OCI-M1 (cell line): ENCODE data around the gene ISY1.
"Not testable (repeated sequence)": the region's sequence is repeated elsewhere in the genome, so short reads cannot be mapped to it uniquely, and the experiment has no call there.

Source experiments
- DNase-seq: peaks from one replicate; lab custom pipeline; 2025; lab: John Stamatoyannopoulos, UW

ISY1 gene

DNA sequence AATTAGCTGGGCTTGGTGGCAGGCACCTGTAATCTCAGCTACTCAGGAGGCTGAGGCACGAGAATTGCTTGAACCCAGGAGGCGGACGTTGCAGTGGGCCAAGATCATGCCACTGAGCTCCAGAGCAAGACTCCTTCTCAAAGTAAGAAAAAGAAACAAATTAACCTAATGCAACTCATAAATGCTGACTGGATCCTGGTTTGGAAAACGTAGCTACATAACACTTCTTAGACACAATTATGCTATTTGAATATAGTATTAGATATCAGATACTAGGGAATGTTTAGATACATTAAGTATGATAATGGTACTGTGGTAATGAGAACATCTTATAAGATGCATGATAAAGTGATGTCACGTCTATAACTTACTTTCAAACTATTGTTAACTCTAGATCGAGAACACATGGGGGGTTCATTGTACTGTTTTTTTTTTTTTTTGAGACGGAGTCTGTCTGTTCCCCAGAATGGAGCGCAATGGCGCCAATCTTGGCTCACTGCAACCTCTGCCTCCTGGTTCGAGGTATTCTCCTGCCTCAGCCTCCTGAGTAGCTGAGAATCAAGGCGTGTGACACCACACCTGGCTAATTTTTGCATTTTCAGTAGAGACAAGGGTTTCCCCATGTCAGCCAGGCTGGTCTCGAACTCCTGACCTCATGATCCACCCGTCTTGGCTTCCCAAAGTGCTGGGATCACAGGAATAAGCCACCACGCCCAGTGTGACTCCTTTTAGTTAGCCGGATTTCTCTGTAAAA is 5.9 kb upstream of the ISY1 start:
- DNase-seq, result no peak

DNA sequence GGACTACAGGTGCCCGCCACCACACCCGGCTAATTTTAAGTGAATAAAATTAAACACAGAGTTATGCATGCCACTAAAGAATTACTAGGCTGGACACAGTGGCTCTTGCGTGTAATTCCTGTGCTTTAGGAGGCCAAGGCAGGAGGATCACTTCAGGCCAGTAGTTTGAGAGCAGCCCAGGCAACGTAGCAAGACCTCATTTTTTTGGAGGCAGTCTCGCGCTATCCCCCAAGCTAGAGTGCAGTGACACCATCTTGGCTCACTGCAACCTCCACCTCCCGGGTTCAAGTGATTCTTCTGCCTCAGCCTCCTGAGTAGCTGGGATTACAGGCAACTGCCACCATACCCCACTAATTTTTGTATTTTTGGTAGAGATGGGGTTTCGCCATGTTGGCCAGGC is 4.7 kb upstream of the ISY1 start:
- DNase-seq, result not testable (repeated sequence)

DNA sequence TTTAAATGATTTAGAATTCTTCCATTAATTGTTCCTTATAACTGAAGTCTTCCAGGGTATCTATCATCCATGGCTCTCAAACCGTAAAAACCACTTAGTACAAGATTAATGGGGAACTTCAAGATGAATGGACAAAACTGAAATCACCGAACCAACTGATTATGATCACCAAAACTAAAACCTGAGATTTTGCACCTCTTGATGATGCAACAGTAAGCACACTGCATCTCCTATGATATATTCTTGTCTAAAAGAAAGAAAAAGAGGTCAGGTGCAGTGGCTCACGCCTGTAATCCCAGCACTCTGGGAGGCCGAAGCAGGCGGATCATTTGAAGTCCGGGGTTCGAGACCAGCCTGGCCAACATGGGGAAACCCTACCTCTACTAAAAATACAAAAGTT is 3.6 kb upstream of the ISY1 start:
- DNase-seq, result no peak

DNA sequence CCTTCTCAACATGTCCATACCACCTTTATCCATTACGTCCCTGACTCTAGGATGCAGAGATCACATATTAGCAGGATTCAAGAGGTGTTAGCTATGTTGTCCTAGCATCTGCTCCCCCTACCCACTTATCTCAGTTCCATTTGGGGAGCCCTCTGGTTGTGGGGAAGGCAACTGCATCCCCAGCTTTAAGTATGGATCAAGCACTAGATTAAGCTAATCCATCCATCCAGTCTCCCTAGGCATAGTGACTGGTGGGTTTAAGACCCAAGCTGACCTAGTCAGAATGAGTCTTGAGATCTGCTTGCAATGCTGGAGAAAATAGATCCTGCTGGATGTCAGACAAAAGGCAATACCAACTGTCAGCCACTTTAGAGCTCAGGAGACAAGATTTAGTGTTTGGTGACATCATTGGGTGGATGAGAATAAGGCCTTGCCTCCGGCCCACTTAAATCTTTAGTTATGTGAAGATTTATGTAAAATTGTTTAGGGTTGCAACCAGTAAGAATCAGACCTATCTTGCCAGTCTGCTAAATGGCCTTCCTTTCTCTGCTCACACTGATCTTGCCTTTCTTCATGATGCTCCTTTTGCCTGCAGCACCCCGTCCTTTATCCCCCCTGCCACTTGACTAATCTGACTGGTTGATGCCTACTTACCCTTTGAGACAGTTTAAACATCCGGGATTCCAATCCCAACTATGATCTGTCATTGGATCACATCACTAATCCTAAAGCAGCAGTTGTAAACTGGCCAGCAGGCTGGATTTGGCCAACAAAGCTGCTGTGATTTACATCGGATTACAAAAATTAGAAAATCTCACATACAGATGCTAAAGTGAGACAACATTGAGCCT is 2.1 kb upstream of the ISY1 start:
- DNase-seq, result peak; percentile 54

DNA sequence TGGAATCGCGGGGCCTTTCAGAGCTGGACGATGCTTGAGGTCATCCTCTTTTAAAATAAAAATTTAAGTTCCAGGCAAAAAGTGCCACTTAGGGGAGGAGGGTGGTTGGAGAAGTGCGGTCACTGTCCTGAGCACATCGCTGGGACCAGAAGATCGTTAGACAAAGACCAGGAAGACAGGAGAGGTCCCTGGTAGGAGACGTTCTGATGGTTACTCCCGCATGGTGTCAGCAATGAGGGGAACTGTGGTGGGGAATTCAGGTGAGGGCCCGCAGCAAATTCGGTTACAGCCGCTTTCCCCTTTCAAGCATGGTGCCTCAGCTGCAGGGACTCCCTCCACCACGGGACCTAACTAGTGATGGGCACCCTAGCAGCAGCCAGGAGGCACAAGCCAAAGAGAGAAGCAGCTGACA is 1.0 kb upstream of the ISY1 start:
- DNase-seq, result peak; percentile 80

DNA sequence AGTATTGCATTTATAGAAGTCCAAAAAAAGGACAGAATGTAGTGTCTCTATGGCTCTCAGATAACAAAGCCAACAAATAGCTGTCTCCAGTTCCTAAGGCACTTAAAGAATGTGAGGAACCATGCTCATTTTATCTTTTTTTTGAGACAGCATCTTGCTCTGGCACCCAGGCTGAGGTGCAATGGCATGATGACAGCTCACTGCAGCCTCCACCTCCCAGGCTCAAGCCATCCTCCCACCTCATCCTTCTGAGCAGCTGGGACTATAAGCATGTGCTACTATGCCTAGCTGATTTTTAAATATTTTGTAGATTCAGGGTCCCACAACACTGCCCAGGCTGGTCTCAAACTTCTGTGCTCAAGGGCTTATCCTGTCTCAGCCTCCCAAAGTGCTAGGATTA is 16.1 kb downstream of the ISY1 start:
- DNase-seq, result no peak

DNA sequence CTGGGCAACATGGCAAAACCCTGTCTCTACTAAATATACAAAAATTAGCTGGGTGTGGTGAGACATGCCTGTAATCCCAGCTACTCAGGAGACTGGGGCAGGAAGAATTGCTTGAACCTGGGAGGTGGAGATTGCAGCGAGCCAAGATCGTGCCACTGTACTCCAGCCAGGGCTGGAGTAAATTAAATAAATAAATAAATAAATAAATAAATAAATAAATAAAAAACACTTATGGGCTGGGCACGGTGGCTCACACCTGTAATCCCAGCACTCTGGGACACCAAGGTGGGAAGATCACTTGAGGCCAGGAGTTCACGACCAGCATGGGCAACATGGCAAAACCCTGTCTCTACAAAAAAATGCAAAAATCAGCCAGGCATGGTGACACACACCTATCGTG is 19.9 kb downstream of the ISY1 start:
- not testable (repeated sequence) for DNase-seq

DNA sequence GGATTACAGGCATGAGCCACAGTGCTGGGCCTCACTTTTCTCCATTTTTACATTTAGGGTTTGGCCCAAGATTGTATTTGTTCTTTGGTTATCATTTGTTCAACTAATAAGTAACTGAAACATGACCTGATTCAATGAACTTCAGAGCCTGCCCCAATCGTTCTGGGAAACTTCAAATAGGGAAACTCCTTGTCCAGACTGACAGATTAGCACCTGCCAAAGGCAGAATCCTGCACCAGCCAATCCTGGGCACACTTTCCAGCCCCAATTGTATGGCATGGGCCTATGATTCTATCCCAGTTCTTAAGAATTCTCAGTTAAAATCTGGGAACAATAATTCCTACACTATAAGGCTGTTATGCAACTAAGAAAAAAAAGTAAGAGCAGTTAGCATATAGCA is 21.0 kb downstream of the ISY1 start:
- no peak for DNase-seq

DNA sequence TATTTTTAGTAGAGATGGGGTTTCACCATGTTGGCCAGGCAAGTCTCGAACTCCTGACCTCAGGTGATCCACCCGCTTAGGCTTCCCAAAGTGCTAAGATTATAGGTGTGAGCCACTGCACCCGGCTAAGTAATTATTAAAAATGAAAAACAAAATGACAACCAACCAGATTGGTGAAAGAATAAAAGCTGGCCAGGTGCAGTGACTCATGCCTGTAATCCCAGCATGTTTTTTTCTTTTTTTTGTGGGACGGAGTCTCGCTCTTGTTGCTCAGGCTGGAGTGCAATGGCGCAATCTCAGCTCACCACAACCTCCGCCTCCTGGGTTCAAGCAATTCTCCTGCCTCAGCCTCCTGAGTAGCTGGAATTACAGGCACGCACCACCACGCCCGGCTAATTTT is 24.6 kb downstream of the ISY1 start:
- not testable (repeated sequence) for DNase-seq

DNA sequence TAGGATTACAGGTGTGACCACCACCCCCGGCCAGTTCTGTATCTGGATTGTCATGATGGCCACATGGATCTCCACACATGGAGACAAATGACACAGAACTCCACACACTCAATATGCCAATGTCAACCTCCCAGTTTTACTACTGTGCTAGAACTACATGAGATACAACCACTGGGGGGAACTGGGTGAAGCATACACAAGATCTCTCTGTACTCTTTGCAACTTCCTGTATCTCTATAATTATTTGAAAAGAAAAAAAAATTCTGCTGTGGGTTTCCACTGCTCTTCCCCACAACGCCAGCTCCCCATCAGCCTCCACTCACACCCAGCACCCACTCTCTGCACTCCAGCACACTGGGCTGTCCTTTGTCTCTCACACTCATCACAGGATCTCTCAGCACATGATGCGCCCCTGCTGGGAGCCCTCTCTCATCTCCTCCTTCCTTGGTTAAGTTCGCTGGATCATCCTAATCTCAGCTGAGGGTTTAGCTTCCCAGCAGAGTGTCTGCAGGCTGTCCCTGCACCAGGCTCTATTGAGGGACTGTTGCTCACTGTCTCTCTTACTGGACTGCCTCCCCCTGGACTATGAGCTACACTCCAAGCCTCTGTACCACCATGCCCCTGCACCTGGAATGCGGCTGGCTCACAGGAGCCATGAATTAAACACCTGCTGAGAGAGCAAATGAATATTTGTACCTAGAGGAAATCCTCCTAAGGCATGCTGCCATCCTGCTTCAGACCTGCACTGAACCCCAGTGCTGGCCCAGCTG is 28.6 kb downstream of the ISY1 start:
- no peak for DNase-seq

DNA sequence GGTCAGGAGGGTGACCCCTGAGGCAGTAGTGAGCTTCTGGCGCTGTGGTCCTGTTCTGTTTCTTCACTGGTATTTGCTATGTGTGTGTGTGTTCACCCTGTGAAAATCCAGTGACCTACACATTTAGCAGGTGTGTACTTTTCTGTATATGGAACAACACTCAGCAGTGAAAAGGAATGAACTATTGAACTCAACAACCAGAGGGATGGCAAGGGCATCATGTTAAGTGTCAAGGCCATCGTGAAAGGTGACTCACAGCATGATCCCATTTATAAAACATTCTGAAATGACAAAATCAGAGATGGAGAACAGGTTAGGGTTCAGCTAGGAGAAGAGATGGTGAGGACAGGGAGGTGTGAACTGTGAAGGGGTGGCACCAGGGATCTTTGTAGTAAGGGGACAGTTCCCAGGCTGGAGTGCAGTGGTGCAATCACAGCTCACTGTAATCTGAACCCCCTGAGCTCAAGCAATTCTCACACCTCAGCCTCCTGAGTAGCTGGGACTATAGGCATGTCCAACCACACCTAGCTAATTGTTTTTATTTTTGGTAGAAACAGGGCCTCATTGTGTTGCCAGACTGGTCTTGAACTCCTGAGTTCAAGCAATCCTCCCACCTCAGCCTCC is 29.3 kb downstream of the ISY1 start:
- no peak for DNase-seq

DNA sequence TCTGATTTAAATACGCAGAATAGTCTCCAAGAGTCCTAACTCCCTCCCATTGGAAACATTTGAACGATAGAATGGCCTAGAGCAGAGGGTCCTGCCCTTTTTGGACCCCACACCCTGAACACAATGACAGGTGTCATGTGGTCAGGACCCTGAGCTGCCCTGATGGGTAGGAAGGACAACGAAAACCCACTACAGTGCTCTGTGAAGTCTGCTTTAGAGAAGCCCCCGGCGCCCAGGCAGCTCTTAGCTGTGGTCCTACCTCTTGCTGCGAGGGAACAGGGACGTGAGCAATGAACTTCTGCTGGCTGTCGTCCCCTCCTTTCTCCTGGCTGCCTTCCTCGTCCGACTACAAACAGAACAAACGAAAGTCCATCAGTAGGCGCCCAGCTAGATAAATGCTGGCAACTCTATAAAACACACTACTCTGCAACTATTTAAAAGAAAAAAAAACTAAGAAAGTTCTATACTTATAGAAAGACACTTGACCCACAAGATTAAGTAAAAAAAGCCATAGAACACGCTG is 30.5 kb downstream of the ISY1 start:
- no peak for DNase-seq

DNA sequence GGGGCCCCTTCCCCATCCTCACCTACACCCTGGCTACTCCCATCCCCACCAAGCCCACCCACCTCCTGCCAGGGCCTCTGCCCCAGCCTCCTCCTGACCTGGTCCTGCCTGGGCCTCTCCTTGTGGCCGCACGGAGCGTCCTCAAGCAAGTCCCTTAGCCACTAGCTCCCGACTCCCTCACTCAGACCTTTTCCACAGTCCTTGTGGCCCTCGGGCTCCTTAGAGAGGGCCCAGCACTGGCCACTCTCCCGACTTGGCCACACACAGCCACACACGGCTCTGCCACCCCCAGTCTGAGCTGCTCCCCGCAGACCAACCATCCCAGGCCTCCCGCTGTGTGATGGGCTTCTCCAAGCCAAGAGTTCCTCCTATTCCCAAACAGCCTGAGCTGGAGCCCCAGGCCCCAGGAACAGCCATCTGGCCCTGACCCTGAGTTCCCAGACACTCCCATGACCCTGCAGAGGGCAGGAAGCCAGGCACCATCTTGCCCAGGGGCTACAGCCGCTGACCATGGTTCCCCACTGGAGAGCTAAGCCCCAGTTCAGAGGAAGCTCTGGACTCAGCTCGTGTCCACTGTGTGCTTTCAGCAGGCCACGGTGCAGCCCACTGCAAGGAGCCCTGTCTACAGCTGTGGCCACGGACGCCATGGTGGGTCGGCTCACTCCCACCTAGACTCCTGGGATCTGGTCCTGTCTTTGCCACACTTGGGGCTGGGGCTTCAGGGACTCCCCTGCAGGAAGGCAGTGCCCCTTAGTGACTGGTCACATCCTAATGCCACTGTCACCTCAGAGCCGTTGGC is 32.3 kb downstream of the ISY1 start:
- DNase-seq, result no peak

DNA sequence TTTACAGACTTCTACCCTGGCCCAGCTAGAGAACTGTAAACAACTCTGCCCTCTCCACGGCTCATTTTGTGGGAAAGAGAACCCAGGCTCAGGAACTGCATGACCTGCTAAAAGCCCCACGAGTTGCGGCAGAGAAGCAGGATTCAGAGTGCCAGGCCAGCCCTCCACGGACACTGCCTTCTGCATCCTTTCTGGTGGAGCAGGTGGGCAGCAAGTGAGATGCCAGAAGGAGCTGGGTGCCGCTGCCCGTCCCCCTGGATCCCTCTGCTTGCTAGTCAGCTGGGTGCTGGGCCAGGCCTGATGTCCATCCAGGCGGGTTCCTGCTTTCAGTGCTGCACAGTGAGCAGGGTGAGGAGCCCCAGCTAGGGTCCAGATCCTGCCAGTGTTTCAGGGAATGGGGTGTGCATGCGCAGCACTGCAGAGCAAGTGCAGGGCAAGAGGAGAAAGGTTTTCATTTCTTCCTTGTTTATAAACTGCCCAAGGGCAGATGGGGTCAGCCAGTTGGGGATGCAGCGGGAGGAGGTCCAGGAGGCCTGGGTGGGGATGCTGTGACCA is 34.1 kb downstream of the ISY1 start:
- DNase-seq, result no peak

DNA sequence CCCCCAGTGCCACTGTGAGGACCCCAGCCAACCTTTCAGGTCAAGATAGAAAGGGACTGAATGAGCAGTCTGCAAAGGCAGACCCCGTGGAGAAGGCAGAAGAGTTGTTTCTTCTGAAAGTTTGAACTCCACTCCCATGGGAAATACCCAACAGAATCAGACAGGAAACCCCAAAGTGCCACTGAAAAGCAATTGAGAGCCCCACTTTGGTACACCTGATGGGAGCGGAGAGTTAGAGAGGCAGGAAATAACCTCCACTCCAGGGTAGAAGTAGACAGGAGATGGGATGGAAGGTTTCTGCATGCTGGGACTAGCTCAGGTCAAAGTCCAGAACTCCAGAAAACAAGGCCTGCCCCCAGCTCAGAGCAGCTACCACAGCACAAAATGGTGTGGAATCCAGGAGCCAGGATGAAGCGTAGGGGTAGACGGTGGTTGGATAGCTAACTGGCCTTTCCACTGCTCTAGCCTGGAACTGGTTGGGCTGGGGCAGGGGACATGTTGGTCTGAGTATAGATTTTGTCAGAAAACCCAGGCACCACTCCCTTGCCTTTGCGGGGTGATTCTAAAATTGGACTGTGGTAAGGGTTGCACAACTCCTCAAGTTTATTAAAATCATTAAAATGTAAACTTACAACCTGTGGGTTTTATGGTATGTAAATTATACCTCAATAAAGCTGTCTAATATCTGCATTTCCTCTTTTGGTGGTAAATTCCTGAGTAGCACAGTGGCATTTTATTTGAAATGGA is 37.4 kb downstream of the ISY1 start:
- DNase-seq, result peak; percentile 67

DNA sequence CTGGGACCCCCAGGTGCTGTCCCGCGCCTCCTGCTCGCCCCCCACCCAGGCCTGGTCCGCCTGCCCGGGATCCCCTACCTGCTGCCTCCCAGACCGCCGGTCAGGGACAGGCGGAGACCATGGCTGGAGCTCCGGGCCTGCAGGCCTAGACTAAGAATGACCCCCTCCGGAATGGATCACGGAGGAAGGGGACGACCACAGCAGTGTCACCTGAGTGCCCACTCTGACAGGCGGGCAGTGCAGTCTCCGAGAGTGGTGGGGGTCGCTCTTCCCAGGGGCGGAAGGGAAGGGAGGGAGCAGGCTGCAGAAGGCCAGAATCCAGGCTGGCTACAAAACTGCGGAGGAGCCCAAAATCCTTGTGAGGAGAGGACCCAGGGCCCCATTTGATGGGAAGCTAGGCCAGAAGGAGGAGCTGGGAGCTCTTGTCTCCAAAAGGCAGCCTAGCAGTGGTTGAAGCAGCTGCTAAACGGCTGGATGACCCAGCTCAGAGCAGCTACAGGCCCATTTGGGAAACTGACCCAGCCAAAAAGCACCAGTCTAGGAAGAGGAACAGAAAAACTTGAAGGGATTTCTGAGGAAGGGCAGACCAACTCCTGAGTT is 38.4 kb downstream of the ISY1 start:
- DNase-seq, result peak; percentile 41

DNA sequence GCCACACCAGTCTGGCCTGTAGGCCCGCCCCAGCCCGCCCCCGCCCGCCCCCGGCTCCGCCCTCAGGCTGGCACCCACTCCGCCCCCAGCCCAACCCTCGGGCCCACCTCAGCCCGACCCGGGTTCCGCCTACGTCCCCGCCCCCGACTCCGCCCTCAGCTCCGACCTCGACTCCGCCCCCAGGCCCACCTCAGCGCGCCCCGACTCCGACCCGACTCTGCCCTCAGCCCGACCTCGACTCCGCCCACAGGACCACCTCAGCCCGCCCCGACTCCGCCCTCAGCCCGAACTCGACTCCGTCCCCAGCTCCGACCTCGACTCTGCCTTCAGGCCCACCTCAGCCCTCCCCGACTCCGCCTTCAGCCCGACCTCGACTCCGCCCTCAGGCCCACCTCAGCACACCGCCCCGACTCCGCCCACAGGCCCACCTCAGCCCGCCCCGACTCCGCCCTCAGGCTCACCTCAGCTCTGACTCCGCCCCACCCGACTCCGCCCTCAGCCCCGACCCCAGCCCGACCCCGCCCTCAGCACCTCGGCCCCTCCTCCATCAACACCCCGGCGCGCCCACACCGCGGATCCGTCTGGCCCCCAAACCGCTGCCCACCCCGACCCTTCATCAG is 39.0 kb downstream of the ISY1 start, which contains the start of gene RAB43:
TSS of gene RAB43 (minus strand) at position 13 of the 620 bp plus-strand sequence. CDS start 315 bp downstream, outside the sequence.
- DNase-seq, result peak; percentile 77

DNA sequence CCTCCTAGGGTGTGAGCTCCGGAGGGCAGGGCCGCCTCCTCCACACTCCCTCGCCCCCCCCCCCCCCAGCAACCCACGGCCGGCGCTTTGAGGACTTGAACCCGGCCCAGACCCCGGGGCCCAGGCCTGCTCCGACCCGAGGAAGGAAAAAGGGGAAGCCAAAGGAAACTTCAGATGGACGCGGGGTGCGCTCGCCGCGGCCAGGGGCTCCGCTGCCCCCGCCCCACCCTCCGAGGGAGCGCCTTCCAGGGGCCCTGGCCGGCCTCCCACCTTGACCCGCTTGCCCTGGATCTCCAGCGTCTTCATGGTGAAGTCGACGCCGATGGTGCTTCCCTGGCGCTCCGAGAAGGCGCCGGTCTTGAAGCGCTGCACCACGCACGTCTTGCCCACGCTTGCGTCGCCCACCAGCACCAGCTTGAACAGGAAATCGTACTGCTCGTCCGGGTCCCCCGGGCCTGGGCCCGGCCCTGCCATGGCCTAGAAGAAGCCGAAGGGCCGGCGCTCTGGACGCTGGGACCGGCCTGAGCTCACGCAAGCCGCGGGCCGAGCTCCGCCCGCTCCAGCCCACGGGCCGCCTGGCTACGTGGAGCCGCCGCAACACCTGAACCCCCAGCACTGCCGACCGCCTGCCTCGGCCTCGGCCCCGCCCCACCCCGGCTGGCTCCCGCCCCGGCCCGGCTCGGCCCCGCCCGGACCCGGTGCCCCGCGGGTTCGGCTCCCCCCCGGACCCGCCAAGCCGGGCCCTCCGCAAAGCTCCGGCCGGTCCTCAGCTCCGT is 39.7 kb downstream of the ISY1 start:
- no peak for DNase-seq
